PC-9 (cell line): ENCODE measurements around the gene RIBC1. TPM values are rescaled to one million over a fixed set of nuclear protein-coding genes. Genes with fewer than 3 reads are reported as not detected.

Experiments
- BruUV-seq: library from RNA; stranded (reverse); fragments of 400-500 nt; replicated peaks from 2 replicates; lab custom pipeline; 2021; lab: Mats Ljungman, UMichigan
- CTCF ChIA-PET: fragments of 300-600 bp; sonication (Branson Sonifier 250); formaldehyde crosslinking; loops from one replicate; lab custom pipeline; 2022; ENCODE audit warnings: antibody characterized with exemption; lab: Charles Lee
- POLR2A ChIA-PET: fragments of 300-600 bp; sonication (Branson Sonifier 250); formaldehyde crosslinking; loops from one replicate; lab custom pipeline; 2022; ENCODE audit warnings: antibody characterized with exemption; ENCODE audit not compliant: unreplicated experiment; lab: Charles Lee
- DNase-seq, 2 experiments: peaks; one replicate each; pipeline versions ENCODE4 v3.0.0 to v3.0.0-alpha.2; 2015 to 2022; ENCODE audit warnings: mixed read lengths in 1 of 2
- H2AFZ ChIP-seq: fragments of 200-600 bp; sonication (generic); 2 replicates; pipeline ENCODE4 v1.8.1; 2017; ENCODE audit warnings: antibody characterized with exemption
- H3F3A ChIP-seq: fragments of 200-600 bp; sonication (generic); 2 replicates; pipeline ENCODE4 v1.8.1; 2017; ENCODE audit warnings: antibody characterized with exemption, mild to moderate bottlenecking, low read depth; ENCODE audit not compliant: insufficient read depth
- H3K27ac ChIP-seq: fragments of 200-600 bp; sonication (generic); 2 replicates; pipeline ENCODE4 v1.6.1; 2016; ENCODE audit warnings: mixed run types
- H3K27me3 ChIP-seq: fragments of 200-600 bp; sonication (generic); 2 replicates; pipeline ENCODE4 v1.6.1; 2016; ENCODE audit warnings: low read depth, mixed run types; ENCODE audit not compliant: insufficient read depth
- H3K36me3 ChIP-seq: fragments of 200-600 bp; sonication (generic); 2 replicates; pipeline ENCODE4 v1.6.1; 2016; ENCODE audit warnings: low read depth, mixed run types
- H3K4me1 ChIP-seq: fragments of 200-600 bp; sonication (generic); replicated peaks from 2 replicates; pipeline ENCODE4 v1.6.1; 2016; ENCODE audit warnings: mixed run types; ENCODE audit not compliant: insufficient read depth
- H3K4me2 ChIP-seq: fragments of 200-600 bp; sonication (generic); 2 replicates; pipeline ENCODE4 v1.6.1; 2017; ENCODE audit warnings: mixed run types
- H3K4me3 ChIP-seq: fragments of 200-600 bp; sonication (generic); 2 replicates; pipeline ENCODE4 v1.6.1; 2016; ENCODE audit warnings: mixed run types
- H3K79me2 ChIP-seq: fragments of 200-600 bp; sonication (generic); 2 replicates; pipeline ENCODE4 v1.6.1; 2017; ENCODE audit warnings: low read depth, mixed run types
- H3K9me2 ChIP-seq: fragments of 200-600 bp; sonication (generic); 2 replicates; pipeline ENCODE4 v1.8.1; 2017; ENCODE audit warnings: mild to moderate bottlenecking; ENCODE audit not compliant: insufficient read depth
- H3K9me3 ChIP-seq: fragments of 200-600 bp; sonication (generic); 2 replicates; pipeline ENCODE4 v1.8.1; 2016; ENCODE audit warnings: low read depth; ENCODE audit not compliant: insufficient read depth
- H4K20me1 ChIP-seq: fragments of 200-600 bp; sonication (generic); 2 replicates; pipeline ENCODE4 v1.8.1; 2017; ENCODE audit not compliant: insufficient read depth
- CTCF ChIP-seq: fragments of 200-600 bp; sonication (generic); conservative IDR thresholded peaks from 2 replicates; pipeline ENCODE4 v1.6.1; 2017; ENCODE audit warnings: mixed run types, antibody characterized with exemption, mild to moderate bottlenecking, moderate library complexity
- EZH2 ChIP-seq: fragments of 200-600 bp; sonication (generic); IDR thresholded peaks from 2 replicates; pipeline ENCODE4 v1.8.0; 2017; ENCODE audit warnings: antibody characterized with exemption, low read depth
- intact Hi-C: fragments of 100-400 bp; cut with micrococcal nuclease; formaldehyde crosslinking; loops from one replicate; pipeline ENCODE4 v1.10.0; 2022; ENCODE audit not compliant: unreplicated experiment
- total RNA-seq: library from RNA; stranded (reverse); gene quantifications from 2 replicates; pipeline ENCODE4 v1.2.3, GENCODE V29; 2021

The RIBC1 gene
- total RNA-seq, 1 experiment from 2014 or later = 4.5 TPM

GRCh38 chrX:53442322-53442631 is 19.6 kb downstream of the RIBC1 start:
- no peak overlapping the region for H3K4me3 ChIP-seq
- DNase-seq = no peak
- no peaks in the 10 kb centered on the region for H3K9me2 ChIP-seq
- BruUV-seq = no TSS peak
- CTCF ChIA-PET = interaction anchor here (0.7 kb wide), 1 partner anchor 133 kb away, joined by 5 read pairs; no protein-coding TSS in a partner anchor
- H3K36me3 ChIP-seq = no peaks in the 10 kb centered on the region
- intact Hi-C loops = no loop called here
- H4K20me1 ChIP-seq = no peaks in the 10 kb centered on the region
- H3K79me2 ChIP-seq = no peaks in the 10 kb centered on the region
- no peaks in the 10 kb centered on the region for H3K27me3 ChIP-seq
- peaks cover 5% of the 10 kb centered on the region; the same call in 1 of the 2 replicates for H3F3A ChIP-seq
- no peaks in the 10 kb centered on the region for H3K9me3 ChIP-seq
- peak overlapping the region; percentile 77; the same call in 1 of the 2 replicates for H3K4me2 ChIP-seq
- TF ChIP-seq CTCF = no peak
- TF ChIP-seq EZH2 = no peak
- POLR2A ChIA-PET = interaction anchor here (0.6 to 0.7 kb wide), 2 partner anchors 163 to 447 kb away, joined by 4 read pairs; no protein-coding TSS in a partner anchor
- no peaks in the 10 kb centered on the region for H3K4me1 ChIP-seq
- H3K27ac ChIP-seq = no peak overlapping the region
- H2AFZ ChIP-seq = no peak overlapping the region

DNA sequence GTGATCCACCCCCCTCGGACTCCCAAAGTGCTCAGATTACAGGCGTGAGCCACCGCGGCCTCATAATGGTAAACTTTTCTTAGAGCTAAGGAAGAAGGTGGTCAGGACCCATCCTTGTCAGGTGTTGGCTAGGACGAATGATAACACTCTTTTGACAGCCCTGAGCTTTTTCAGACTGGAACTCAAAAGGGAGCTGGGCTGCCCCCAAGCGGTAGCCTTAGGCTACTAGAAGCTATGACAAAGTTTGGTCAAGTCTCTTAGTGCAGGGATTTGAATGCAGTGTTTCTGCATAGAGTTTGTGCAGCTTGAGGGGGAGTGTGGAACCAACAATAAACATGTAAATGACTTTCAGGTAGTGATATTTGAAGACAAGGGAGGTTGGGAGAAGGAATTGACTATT is 23.3 kb downstream of the RIBC1 start:
- H3K36me3 ChIP-seq = no peaks in the 10 kb centered on the region
- no peaks in the 10 kb centered on the region for H3K9me2 ChIP-seq
- intact Hi-C loops = loop anchor here (2.0 kb wide), 1 partner anchor 129 kb away; no protein-coding TSS in a partner anchor
- H3K27ac ChIP-seq = no peak overlapping the region
- H3K9me3 ChIP-seq = no peaks in the 10 kb centered on the region
- ChIA-PET POLR2A (interaction anchor here (0.6 kb wide), 1 partner anchor 21 kb away, joined by 4 read pairs; no protein-coding TSS in a partner anchor), CTCF (interaction anchor here (0.7 to 1.5 kb wide), 4 partner anchors 17 to 183 kb away, joined by 3 to 26 read pairs (median 6); no protein-coding TSS in a partner anchor)
- peak in 1 of 2 experiments; percentile 47 for DNase-seq
- H2AFZ ChIP-seq = no peak overlapping the region
- H3K79me2 ChIP-seq = no peaks in the 10 kb centered on the region
- H3K4me1 ChIP-seq = no peaks in the 10 kb centered on the region
- H3K4me3 ChIP-seq = no peak overlapping the region
- no peaks in the 10 kb centered on the region for H3K27me3 ChIP-seq
- BruUV-seq = no TSS peak
- H4K20me1 ChIP-seq = no peaks in the 10 kb centered on the region
- peak; percentile 48 for TF ChIP-seq CTCF
- TF ChIP-seq EZH2 = no peak
- H3F3A ChIP-seq = no peaks in the 10 kb centered on the region
- no peak overlapping the region for H3K4me2 ChIP-seq

DNA sequence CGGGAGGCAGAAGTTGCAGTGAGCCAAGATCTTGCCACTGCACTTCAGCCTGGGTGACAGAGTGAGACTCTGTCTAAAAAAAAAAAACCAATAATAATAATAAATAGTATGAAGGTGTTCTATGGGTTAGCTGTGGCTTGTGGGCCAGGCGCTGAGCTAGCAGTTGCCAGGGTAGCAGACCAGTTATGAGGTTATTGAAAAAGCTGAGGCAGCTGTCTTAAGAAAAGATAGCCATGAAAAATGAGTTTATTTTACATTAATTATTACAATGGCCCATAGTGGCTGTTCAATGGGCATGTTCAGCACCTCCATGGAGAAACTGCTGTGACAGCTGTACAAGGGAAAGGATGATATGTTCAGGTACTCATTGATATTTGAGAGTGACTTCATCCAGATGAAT is 24.8 kb downstream of the RIBC1 start:
- ChIA-PET POLR2A (interaction anchor here (0.7 kb wide), 1 partner anchor 1083 kb away, joined by 4 read pairs; the partner anchor contains the start of gene GNL3L), CTCF (no interaction called here)
- Histone ChIP-seq H3K27me3 (no peaks in the 10 kb centered on the region), H3K79me2 (no peaks in the 10 kb centered on the region), H3F3A (no peaks in the 10 kb centered on the region), H3K4me3 (no peak overlapping the region), H3K27ac (no peak overlapping the region), H3K36me3 (no peaks in the 10 kb centered on the region), H3K4me2 (no peak overlapping the region), H2AFZ (no peak overlapping the region), H4K20me1 (no peaks in the 10 kb centered on the region), H3K9me3 (no peaks in the 10 kb centered on the region), H3K9me2 (no peaks in the 10 kb centered on the region), H3K4me1 (no peaks in the 10 kb centered on the region)
- no TSS peak for BruUV-seq
- no peak for DNase-seq
- TF ChIP-seq CTCF (no peak), EZH2 (no peak)
- intact Hi-C loops = loop anchor here (2.0 kb wide), 1 partner anchor 131 kb away; no protein-coding TSS in a partner anchor
